Neuronal stem cell (in vitro differentiated cells): ENCODE data around the gene PCDH19.

Source experiments
- DNase-seq: peaks from one replicate; pipeline ENCODE4 v3.0.0-alpha.2; 2013; ENCODE audit warnings: low spot score
- H2AFZ ChIP-seq: one replicate; pipeline ENCODE4 v1.6.1; 2013; ENCODE audit warnings: mild to moderate bottlenecking, low read length, inconsistent platforms
- H2AK5ac ChIP-seq: 2 replicates; pipeline ENCODE4 v1.6.1; 2013; ENCODE audit warnings: low read depth, mild to moderate bottlenecking, inconsistent platforms, low read length, moderate library complexity, mixed read lengths
- H2BK120ac ChIP-seq: 2 replicates; pipeline ENCODE4 v1.6.1; 2013; ENCODE audit warnings: low read depth, mild to moderate bottlenecking, inconsistent platforms, low read length, moderate library complexity, mixed read lengths
- H2BK12ac ChIP-seq: one replicate; pipeline ENCODE4 v1.6.1; 2013; ENCODE audit warnings: low read length, inconsistent platforms
- H2BK15ac ChIP-seq: 2 replicates; pipeline ENCODE4 v1.6.1; 2013; ENCODE audit warnings: mild to moderate bottlenecking, low read length, inconsistent platforms, mixed read lengths
- H2BK5ac ChIP-seq: one replicate; pipeline ENCODE4 v1.6.1; 2013; ENCODE audit warnings: inconsistent platforms, mild to moderate bottlenecking, low read length, moderate library complexity
- H3K14ac ChIP-seq: one replicate; pipeline ENCODE4 v1.6.1; 2013; ENCODE audit warnings: low read length, inconsistent platforms
- H3K18ac ChIP-seq: 2 replicates; pipeline ENCODE4 v1.6.1; 2013; ENCODE audit warnings: low read length, inconsistent platforms
- H3K23ac ChIP-seq: 2 replicates; pipeline ENCODE4 v1.6.1; 2013; ENCODE audit warnings: low read depth, mild to moderate bottlenecking, mixed read lengths, low read length, inconsistent platforms; ENCODE audit not compliant: poor library complexity
- H3K27ac ChIP-seq: replicated peaks from 3 replicates; pipeline ENCODE4 v1.5.1; 2013; ENCODE audit warnings: low read length, inconsistent platforms
- H3K27me3 ChIP-seq, 3 experiments: 2 replicates each; pipeline ENCODE4 v1.6.1; 2013; ENCODE audit warnings: low read length in 3 of 3, mild to moderate bottlenecking in 2 of 3, inconsistent platforms in 1 of 3, low read depth in 1 of 3, mixed read lengths in 1 of 3, moderate library complexity in 1 of 3; ENCODE audit not compliant: control insufficient read depth in 3 of 3, insufficient read depth in 3 of 3
- H3K36me3 ChIP-seq, 2 donors: replicated peaks in 1 of 2; 2 replicates each; pipeline ENCODE4 v1.6.1; 2013; ENCODE audit warnings: low read length in 2 of 2; ENCODE audit not compliant: control insufficient read depth in 2 of 2, insufficient read depth in 2 of 2
- H3K4ac ChIP-seq: 2 replicates; pipeline ENCODE4 v1.6.1; 2013; ENCODE audit warnings: inconsistent platforms, mild to moderate bottlenecking, low read length, moderate library complexity
- H3K4me1 ChIP-seq, 2 donors: 1 replicate in 1 of 2; 2 replicates in 1 of 2; pipeline ENCODE4 v1.6.1; 2013; ENCODE audit warnings: low read length in 2 of 2, low read depth in 1 of 2; ENCODE audit not compliant: control insufficient read depth in 2 of 2, insufficient read depth in 1 of 2
- H3K4me2 ChIP-seq: one replicate; pipeline ENCODE4 v1.6.1; 2013; ENCODE audit warnings: mild to moderate bottlenecking, low read length, inconsistent platforms; ENCODE audit not compliant: insufficient read depth, poor library complexity, severe bottlenecking
- H3K4me3 ChIP-seq, 2 donors: 2 replicates each; pipeline ENCODE4 v1.5.1; 2013; ENCODE audit warnings: low read length in 2 of 2, mild to moderate bottlenecking in 2 of 2, inconsistent platforms in 1 of 2, moderate library complexity in 1 of 2
- H3K79me1 ChIP-seq: one replicate; pipeline ENCODE4 v1.6.1; 2013; ENCODE audit warnings: low read depth, mild to moderate bottlenecking, inconsistent platforms, low read length, moderate library complexity
- H3K9ac ChIP-seq: one replicate; pipeline ENCODE4 v1.6.1; 2013; ENCODE audit warnings: mild to moderate bottlenecking, low read depth, low read length, inconsistent platforms; ENCODE audit not compliant: poor library complexity
- H3K9me3 ChIP-seq, 2 donors: replicated peaks in 1 of 2; 2 replicates each; pipeline versions ENCODE3 to v1.6.1; 2013; ENCODE audit warnings: low read length in 2 of 2, mild to moderate bottlenecking in 2 of 2, inconsistent platforms in 1 of 2, low read depth in 1 of 2, mixed read lengths in 1 of 2, moderate library complexity in 1 of 2; ENCODE audit not compliant: control insufficient read depth in 2 of 2, insufficient read depth in 1 of 2
- H4K8ac ChIP-seq: one replicate; pipeline ENCODE4 v1.6.1; 2013; ENCODE audit warnings: low read depth, mild to moderate bottlenecking, inconsistent platforms, low read length, moderate library complexity
- H4K91ac ChIP-seq: one replicate; pipeline ENCODE4 v1.6.1; 2013; ENCODE audit warnings: low read length, low read depth, mild to moderate bottlenecking, inconsistent platforms; ENCODE audit not compliant: poor library complexity
- WGBS, 2 donors: extraction: QIAGEN DNeasy Blood & Tissue Kit; methylation state at CpG; one replicate each; pipeline ENCODE4 v1.1.7; 2013; ENCODE audit warnings: missing lambda C conversion rate in 2 of 2, mixed read lengths in 1 of 2; ENCODE audit not compliant: insufficient read length in 2 of 2, insufficient replicate concordance in 1 of 2; ENCODE audit errors: extremely low coverage in 2 of 2; 5-methylcytosine and 5-hydroxymethylcytosine counted together

The PCDH19 gene

DNA sequence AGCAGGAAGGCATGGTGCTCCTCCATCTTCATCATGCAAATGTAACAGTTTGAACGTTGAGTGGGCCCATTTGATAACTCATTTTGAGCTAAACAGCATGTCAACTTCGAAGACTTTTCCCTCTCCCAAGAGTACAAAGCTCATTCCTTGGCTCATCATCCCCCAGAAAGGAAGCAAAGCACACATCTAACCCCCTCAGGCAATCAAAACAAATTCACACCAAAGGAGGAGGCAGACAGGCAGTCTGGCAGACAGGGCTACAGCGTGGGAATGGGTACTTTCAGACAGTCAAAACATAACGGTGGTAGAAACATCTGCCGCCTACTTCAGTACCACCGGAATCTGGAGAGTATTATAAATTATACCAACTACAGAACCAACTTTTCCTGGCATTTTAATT is 81.7 kb downstream of the PCDH19 start:
- no peak overlapping the region for H2BK5ac ChIP-seq
- no peak overlapping the region for H2BK120ac ChIP-seq
- H3K4ac ChIP-seq: no peak overlapping the region
- no peaks in the 10 kb centered on the region for H3K9me3 ChIP-seq
- H3K4me3 ChIP-seq: no peak overlapping the region
- peaks cover 0 to 2% of the 10 kb centered on the region in 2 donors for H3K4me1 ChIP-seq
- no peak overlapping the region for H3K27ac ChIP-seq
- H4K91ac ChIP-seq: no peak overlapping the region
- H2AK5ac ChIP-seq: no peak overlapping the region
- no peaks in the 10 kb centered on the region for H3K27me3 ChIP-seq
- H3K18ac ChIP-seq: no peak overlapping the region
- H3K9ac ChIP-seq: no peak overlapping the region
- no peaks in the 10 kb centered on the region for H3K36me3 ChIP-seq
- H2BK15ac ChIP-seq: no peak overlapping the region
- WGBS, 2 donors: no CpG with 5 or more reads among the region's 6 CpGs
- no peak overlapping the region for H2BK12ac ChIP-seq
- H2AFZ ChIP-seq: no peak overlapping the region
- H3K4me2 ChIP-seq: no peak overlapping the region
- no peak for DNase-seq
- no peak overlapping the region for H3K23ac ChIP-seq
- H3K14ac ChIP-seq: no peak overlapping the region
- H3K79me1 ChIP-seq: no peaks in the 10 kb centered on the region
- H4K8ac ChIP-seq: no peak overlapping the region

DNA sequence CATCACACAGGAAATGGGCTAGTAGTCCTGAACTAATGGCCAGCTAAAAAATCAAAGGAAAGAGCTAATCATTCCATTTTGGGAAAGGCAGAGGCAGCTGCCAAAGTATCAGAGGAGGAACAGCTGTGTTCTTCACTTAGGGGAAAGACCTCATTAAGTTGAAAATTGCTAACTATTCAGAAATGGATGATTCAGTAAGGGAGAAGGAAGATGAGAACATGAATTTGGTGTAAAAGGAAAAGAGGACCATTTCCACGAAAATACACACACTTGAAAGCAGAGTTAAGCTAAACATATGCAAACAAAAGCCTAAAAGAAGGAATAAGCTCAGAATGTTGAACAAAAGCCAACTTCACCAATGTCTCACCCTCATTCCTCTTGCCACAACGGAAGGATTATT is 90.4 kb downstream of the PCDH19 start:
- H3K9ac ChIP-seq: no peak overlapping the region
- no peak overlapping the region for H3K4ac ChIP-seq
- H3K9me3 ChIP-seq: no peaks in the 10 kb centered on the region
- no peak overlapping the region for H2AFZ ChIP-seq
- no peak overlapping the region for H2BK120ac ChIP-seq
- H3K4me3 ChIP-seq: no peak overlapping the region
- H3K14ac ChIP-seq: no peak overlapping the region
- H3K27ac ChIP-seq: no peak overlapping the region
- H3K36me3 ChIP-seq: no peaks in the 10 kb centered on the region
- no peaks in the 10 kb centered on the region for H3K4me1 ChIP-seq
- no peak for DNase-seq
- H3K18ac ChIP-seq: no peak overlapping the region
- no peaks in the 10 kb centered on the region for H3K27me3 ChIP-seq
- H3K79me1 ChIP-seq: no peaks in the 10 kb centered on the region
- no peak overlapping the region for H2BK15ac ChIP-seq
- H2AK5ac ChIP-seq: no peak overlapping the region
- H2BK12ac ChIP-seq: no peak overlapping the region
- no peak overlapping the region for H4K8ac ChIP-seq
- no CpG with 5 or more reads among the region's 2 CpGs for WGBS, 2 donors
- H2BK5ac ChIP-seq: no peak overlapping the region
- no peak overlapping the region for H3K4me2 ChIP-seq
- no peak overlapping the region for H3K23ac ChIP-seq
- no peak overlapping the region for H4K91ac ChIP-seq

DNA sequence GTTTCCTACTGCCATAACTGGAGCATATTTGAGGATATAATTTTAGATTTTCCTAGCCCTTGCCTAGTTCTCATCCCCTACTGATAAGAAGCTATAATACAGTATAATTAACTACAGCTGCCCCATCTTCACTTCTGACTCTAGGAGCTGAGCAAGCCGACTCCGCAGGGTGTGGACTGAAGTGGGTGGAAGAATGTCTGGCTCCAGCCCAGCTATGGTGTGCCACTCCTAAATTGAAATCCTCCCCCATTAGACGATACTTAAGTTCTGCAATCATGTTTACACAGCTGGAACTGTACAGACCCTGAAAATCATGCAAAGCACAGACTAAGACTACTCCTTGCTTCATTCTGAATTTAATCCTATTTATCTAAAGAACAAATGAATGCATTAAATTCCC is 93.1 kb downstream of the PCDH19 start:
- Histone ChIP-seq H3K36me3 (no peaks in the 10 kb centered on the region), H3K14ac (no peak overlapping the region), H3K4me1 (no peaks in the 10 kb centered on the region), H4K8ac (no peak overlapping the region), H2BK15ac (no peak overlapping the region), H3K79me1 (no peaks in the 10 kb centered on the region), H3K9ac (no peak overlapping the region), H3K18ac (no peak overlapping the region), H3K4me2 (no peak overlapping the region), H4K91ac (no peak overlapping the region), H3K4ac (no peak overlapping the region), H3K23ac (no peak overlapping the region), H3K4me3 (no peak overlapping the region), H3K9me3 (no peaks in the 10 kb centered on the region), H2AK5ac (no peak overlapping the region), H2BK5ac (no peak overlapping the region), H3K27ac (no peak overlapping the region), H2BK120ac (no peak overlapping the region), H2AFZ (no peak overlapping the region), H2BK12ac (no peak overlapping the region), H3K27me3 (no peaks in the 10 kb centered on the region)
- no CpG with 5 or more reads among the region's 3 CpGs for WGBS, 2 donors
- no peak for DNase-seq

- Histone ChIP-seq H3K14ac (no peak overlapping the region), H3K9me3 (no peaks in the 10 kb centered on the region), H2AFZ (no peak overlapping the region), H2BK5ac (no peak overlapping the region), H3K23ac (no peak overlapping the region), H3K27ac (no peak overlapping the region), H3K4me2 (no peak overlapping the region), H4K91ac (no peak overlapping the region), H4K8ac (no peak overlapping the region), H3K9ac (no peak overlapping the region), H2BK15ac (no peak overlapping the region), H3K4me1 (no peaks in the 10 kb centered on the region), H2AK5ac (no peak overlapping the region), H3K4me3 (no peak overlapping the region), H3K27me3 (no peaks in the 10 kb centered on the region), H3K36me3 (no peaks in the 10 kb centered on the region), H3K79me1 (no peaks in the 10 kb centered on the region), H2BK12ac (no peak overlapping the region), H3K4ac (no peak overlapping the region), H2BK120ac (no peak overlapping the region), H3K18ac (no peak overlapping the region)
- no CpG with 5 or more reads among the region's 3 CpGs for WGBS, 2 donors
- DNase-seq: no peak
Observed at GRCh38 chrX:100315566-100315965, 94.5 kb downstream of the PCDH19 start.
